Measurements from ENCODE around the gene AMT.
"Not testable (repeated sequence)": the region's sequence is repeated elsewhere in the genome, so short reads cannot be mapped to it uniquely, and the experiment has no call there.

The AMT gene

GRCh38 chr3:49421890-49422378, 339 bp downstream of the AMT start:
- no peak for DNase-seq

- no peak for DNase-seq
Observed at GRCh38 chr3:49417516-49418120, 4.7 kb downstream of the AMT start.

GRCh38 chr3:49416867-49417266, 5.4 kb downstream of the AMT start:
- DNase-seq: no peak

- peak; percentile 87 for DNase-seq
Observed at GRCh38 chr3:49415931-49416601, 6.2 kb downstream of the AMT start.

- no peak for DNase-seq
Observed at GRCh38 chr3:49414753-49415152, 7.5 kb downstream of the AMT start.

GRCh38 chr3:49413338-49413734, 8.9 kb downstream of the AMT start:
- no peak for DNase-seq

GRCh38 chr3:49412632-49413337, 9.5 kb downstream of the AMT start:
- no peak for DNase-seq

GRCh38 chr3:49411968-49412631, 10.2 kb downstream of the AMT start, which contains the start of the genes RHOA and TCTA:
TSS of gene RHOA (minus strand) at chr3:49411976. CDS start at chr3:49375589, 36,387 bp downstream.
TSS of gene TCTA (plus strand) at chr3:49412423. CDS start at chr3:49412427, 4 bp downstream.
- peak; percentile 100 for DNase-seq

GRCh38 chr3:49411535-49411967, 10.7 kb downstream of the AMT start:
- peak; percentile 68 for DNase-seq

- no peak for DNase-seq
Observed at GRCh38 chr3:49410846-49411534, 11.3 kb downstream of the AMT start.

GRCh38 chr3:49410066-49410845, 12.0 kb downstream of the AMT start:
- peak; percentile 55 for DNase-seq

GRCh38 chr3:49406571-49407565, 15.4 kb downstream of the AMT start:
- DNase-seq: no peak

GRCh38 chr3:49405570-49405969, 16.7 kb downstream of the AMT start:
- not testable (repeated sequence) for DNase-seq

- no peak for DNase-seq
Observed at GRCh38 chr3:49403891-49404290, 18.4 kb downstream of the AMT start.

- DNase-seq: no peak
Observed at GRCh38 chr3:49401766-49402165, 20.5 kb downstream of the AMT start.

- DNase-seq: no peak
Observed at GRCh38 chr3:49399461-49399860, 22.8 kb downstream of the AMT start.

- DNase-seq: peak; percentile 32
Observed at GRCh38 chr3:49397470-49397869, 24.8 kb downstream of the AMT start.

GRCh38 chr3:49391310-49391709, 31.0 kb downstream of the AMT start:
- DNase-seq: not testable (repeated sequence)

- no peak for DNase-seq
Observed at GRCh38 chr3:49389297-49389696, 33.0 kb downstream of the AMT start.

- DNase-seq: no peak
Observed at GRCh38 chr3:49388289-49388820, 33.9 kb downstream of the AMT start.
